Measurements from ENCODE around the gene CIART.

CIART gene

GRCh38 chr1:150262388-150263320, 19.7 kb upstream of the CIART start:
- TF ChIP-seq CEBPB (IDR thresholded peaks at IDR 0.05) = no peak
- no peak for TF ChIP-seq TAF1 (IDR thresholded peaks at IDR 0.05; ENCODE audit: low read depth)
- TF ChIP-seq EGR1 (IDR thresholded peaks at IDR 0.05) = no peak
- no peak for TF ChIP-seq EP300 (IDR thresholded peaks at IDR 0.05; ENCODE audit: borderline replicate concordance)

GRCh38 chr1:150263549-150263948, 18.8 kb upstream of the CIART start:
- TF ChIP-seq EGR1 (IDR thresholded peaks at IDR 0.05) (no peak), EP300 (IDR thresholded peaks at IDR 0.05; ENCODE audit: borderline replicate concordance) (no peak), TAF1 (IDR thresholded peaks at IDR 0.05; ENCODE audit: low read depth) (no peak), ZBTB7A (IDR thresholded peaks at IDR 0.05; ENCODE audit: low read depth) (no peak), TCF12 (IDR thresholded peaks at IDR 0.05; ENCODE audit: low read depth) (no peak)

- no peak for TF ChIP-seq CEBPB (IDR thresholded peaks at IDR 0.05)
- TF ChIP-seq YY1 (IDR thresholded peaks at IDR 0.05; ENCODE audit: low read depth) = no peak
Observed at GRCh38 chr1:150267896-150268295, 14.5 kb upstream of the CIART start.

GRCh38 chr1:150268340-150268704, 14.0 kb upstream of the CIART start:
- no peak for TF ChIP-seq CREB1 (IDR thresholded peaks at IDR 0.05; ENCODE audit: low read depth)
- no peak for TF ChIP-seq CEBPB (IDR thresholded peaks at IDR 0.05)
- no peak for TF ChIP-seq TCF12 (IDR thresholded peaks at IDR 0.05; ENCODE audit: low read depth)
- TF ChIP-seq MAX (IDR thresholded peaks at IDR 0.05) = no peak
- no peak for TF ChIP-seq TEAD4 (IDR thresholded peaks at IDR 0.05)
- no peak for TF ChIP-seq EP300 (IDR thresholded peaks at IDR 0.05; ENCODE audit: borderline replicate concordance)
- TF ChIP-seq TAF1 (IDR thresholded peaks at IDR 0.05; ENCODE audit: low read depth) = no peak; the same call in 1 of the 2 replicates
- TF ChIP-seq FOXM1 (IDR thresholded peaks at IDR 0.05; ENCODE audit: borderline replicate concordance, low read depth) = no peak
- TF ChIP-seq ZBTB7A (IDR thresholded peaks at IDR 0.05; ENCODE audit: low read depth) = no peak
- TF ChIP-seq YY1 (IDR thresholded peaks at IDR 0.05; ENCODE audit: low read depth) = no peak
- no peak for TF ChIP-seq REST (IDR thresholded peaks at IDR 0.05; ENCODE audit: low read depth)
- no peak for TF ChIP-seq NFIC (IDR thresholded peaks at IDR 0.05)
- no peak for TF ChIP-seq RAD21 (IDR thresholded peaks at IDR 0.05; ENCODE audit: low read depth)
- no peak for TF ChIP-seq EGR1 (IDR thresholded peaks at IDR 0.05)
- TF ChIP-seq USF1 (IDR thresholded peaks at IDR 0.05) = no peak

- TF ChIP-seq ZBTB7A (IDR thresholded peaks at IDR 0.05; ENCODE audit: low read depth) (peak; percentile 96), TCF12 (IDR thresholded peaks at IDR 0.05; ENCODE audit: low read depth) (no peak), CREB1 (IDR thresholded peaks at IDR 0.05; ENCODE audit: low read depth) (peak; percentile 19; the same call in 1 of the 2 replicates), YY1 (IDR thresholded peaks at IDR 0.05; ENCODE audit: low read depth) (peak; percentile 46; the same call in 1 of the 2 replicates), TEAD4 (IDR thresholded peaks at IDR 0.05) (no peak), CEBPB (IDR thresholded peaks at IDR 0.05) (no peak), NFIC (IDR thresholded peaks at IDR 0.05) (no peak), USF1 (IDR thresholded peaks at IDR 0.05) (peak; percentile 66), MAX (IDR thresholded peaks at IDR 0.05) (peak; percentile 58), REST (IDR thresholded peaks at IDR 0.05; ENCODE audit: low read depth) (no peak), TAF1 (IDR thresholded peaks at IDR 0.05; ENCODE audit: low read depth) (peak; percentile 48; the same call in 1 of the 2 replicates), FOXM1 (IDR thresholded peaks at IDR 0.05; ENCODE audit: borderline replicate concordance, low read depth) (no peak), RAD21 (IDR thresholded peaks at IDR 0.05; ENCODE audit: low read depth) (no peak), EP300 (IDR thresholded peaks at IDR 0.05; ENCODE audit: borderline replicate concordance) (no peak), EGR1 (IDR thresholded peaks at IDR 0.05) (peak; percentile 47; the same call in 1 of the 2 replicates)
Observed at GRCh38 chr1:150268705-150269403, 13.5 kb upstream of the CIART start, which contains the start of gene APH1A. Gene APH1A, minus strand, starts transcription at chr1:150269016. Its CDS starts 206 bp downstream, at chr1:150268810.

Data from Ishikawa (cell line).